Amygdala (tissue), 56 donors: ENCODE results near the gene SLC27A4.

Experiments used
- DNase-seq, 56 donors: peaks; one replicate each; lab custom pipeline; 2025; lab: John Stamatoyannopoulos, UW

Gene SLC27A4

DNA sequence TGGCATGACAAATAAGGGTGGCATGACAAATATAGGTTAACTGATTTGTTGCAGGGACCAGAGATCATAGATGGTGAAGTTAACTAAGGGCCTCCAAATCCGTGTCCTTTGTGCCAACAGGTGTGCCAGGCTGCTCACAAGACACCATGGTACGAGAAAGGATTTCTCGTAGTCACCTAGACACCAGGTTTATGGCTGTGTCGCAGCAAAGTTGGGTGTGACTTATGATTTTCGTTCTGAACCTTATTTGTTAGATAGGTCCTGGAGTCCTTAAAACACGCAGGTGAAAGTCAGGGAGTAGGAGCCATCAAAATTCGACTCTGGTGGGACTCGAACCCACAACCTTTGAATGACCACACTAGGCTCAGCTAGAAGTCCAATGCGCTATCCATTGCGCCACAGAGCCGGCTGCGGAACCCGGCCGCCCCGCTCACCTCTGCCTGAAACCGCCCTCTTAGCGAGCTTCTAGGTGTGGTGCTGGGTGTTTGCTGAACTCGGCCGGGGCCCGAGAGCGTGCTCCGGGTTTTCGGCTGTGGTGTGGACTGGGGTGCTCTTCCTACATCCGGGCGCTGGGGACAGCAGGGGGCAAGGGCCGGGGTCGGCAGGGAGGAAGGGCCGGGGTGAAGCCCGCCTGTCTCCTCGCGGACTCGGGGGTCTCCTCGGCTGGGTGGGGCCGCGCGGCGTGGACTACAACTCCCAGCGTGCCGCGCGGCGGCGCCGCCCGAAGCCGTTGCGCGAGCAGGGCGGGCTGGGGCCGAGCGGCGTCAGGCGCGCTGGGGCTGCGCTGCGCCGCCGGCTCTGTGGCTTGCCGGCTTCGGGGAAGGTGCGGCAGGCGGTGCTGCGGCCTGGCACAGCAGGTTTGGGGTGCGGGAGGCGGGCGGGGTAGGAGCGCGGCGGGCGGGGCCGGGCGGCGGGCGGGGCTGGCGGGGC lies at the start of gene SLC27A4:
Gene SLC27A4, plus strand, starts transcription at position 767 of the 930 bp plus-strand sequence. CDS start 2,606 bp downstream, outside the sequence.
- DNase-seq, result peak in 45 of 56 donors; percentile 13 to 78 (median 52)

DNA sequence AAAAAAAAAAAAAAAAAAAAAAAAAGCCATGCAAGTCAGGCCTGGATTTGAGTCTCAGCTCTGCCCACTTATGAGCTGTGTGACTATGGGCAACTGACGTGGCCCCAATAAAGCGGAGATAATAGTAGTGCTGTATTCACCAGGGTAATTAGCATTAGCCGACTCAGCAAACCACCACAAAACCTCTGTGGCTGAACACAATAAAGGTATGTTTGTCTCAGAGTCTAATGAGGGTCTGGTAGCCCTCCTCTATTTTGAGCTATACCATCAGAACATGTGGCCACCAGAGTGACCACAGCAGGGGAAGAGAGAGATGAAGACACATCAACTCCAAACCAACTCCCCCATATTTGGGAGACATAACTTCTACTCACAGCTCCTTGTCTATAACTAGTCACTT lies 48.3 kb upstream of the SLC27A4 start:
- DNase-seq, result no peak

DNA sequence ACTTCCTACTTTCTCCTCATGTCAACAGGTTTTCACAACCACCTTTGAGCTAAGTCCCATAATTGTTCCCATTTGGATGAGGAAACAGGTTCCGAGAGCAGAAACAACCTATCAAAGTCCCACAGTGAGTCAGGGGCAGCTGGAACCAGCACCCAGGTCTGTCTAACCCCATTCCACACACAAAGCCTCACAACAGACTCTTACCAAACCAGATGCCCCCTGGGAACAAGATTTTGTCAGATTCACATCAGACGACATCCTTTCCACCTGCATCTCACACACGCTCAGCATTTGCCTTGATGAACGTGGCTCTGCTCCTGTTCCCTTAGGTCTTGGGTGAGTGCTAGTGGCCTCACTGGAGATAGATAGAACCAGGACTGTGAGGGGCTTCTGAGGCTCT lies 47.2 kb upstream of the SLC27A4 start:
- DNase-seq, result no peak

DNA sequence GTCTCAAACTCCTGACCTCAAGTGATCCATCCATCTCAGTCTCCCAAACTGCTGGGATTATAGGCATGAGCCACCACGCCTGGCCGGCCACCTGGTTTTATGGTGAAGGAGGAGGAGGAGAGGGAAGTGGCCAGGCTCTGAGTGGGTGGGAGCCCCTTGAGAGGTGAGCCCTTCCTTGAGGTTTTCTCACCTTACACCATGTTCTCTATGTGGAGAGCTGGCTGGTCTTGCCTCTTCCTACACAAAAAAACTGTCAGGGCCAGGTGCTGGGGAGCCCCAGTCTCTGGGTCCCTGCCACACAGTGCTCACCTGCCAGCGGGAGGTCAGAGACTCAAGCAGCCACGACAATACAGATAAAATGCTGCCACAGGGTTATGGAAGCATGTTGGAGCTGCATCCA lies 46.2 kb upstream of the SLC27A4 start:
- DNase-seq, result no peak

DNA sequence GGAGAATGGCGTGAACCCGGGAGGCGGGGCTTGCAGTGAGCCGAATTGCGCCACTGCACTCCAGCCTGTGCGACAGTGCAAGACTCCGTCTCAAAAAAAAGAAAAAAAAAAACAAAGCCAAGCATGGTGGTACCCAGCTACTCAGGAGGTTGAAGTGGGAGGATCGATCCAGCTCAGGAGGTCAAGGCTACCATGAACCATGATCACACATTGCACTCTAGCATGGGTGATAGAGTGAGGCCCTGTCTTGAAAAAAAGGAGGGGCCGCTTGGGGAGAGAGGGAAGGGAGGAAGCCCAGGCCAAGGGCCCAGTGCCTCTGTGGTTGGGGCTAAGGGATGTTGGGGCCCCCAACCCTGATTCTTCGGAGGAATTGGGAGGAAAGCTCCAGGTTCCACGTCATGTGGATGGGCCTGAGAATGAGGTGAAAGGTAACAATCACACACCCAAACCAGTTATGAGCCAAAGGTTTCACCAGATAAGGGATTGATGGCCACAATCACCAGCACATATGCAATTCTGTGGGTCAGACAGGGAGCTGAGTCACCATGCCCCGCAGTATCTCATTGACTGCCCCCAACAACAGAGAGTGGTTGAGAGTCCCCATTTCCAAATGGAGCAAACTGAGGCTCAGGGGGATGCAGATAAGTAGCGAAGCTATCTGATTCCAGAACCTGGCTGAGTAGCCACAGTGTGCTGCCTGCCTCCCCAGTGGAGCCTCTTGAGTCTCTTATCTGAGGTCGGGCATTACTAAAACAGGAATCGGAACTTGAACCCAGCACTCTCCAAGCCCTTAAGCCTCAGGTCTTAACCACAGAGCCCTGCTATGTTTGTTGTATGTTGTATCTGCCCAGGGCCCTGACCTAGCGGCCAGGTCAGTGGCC lies 43.7 kb upstream of the SLC27A4 start:
- DNase-seq, result no peak

DNA sequence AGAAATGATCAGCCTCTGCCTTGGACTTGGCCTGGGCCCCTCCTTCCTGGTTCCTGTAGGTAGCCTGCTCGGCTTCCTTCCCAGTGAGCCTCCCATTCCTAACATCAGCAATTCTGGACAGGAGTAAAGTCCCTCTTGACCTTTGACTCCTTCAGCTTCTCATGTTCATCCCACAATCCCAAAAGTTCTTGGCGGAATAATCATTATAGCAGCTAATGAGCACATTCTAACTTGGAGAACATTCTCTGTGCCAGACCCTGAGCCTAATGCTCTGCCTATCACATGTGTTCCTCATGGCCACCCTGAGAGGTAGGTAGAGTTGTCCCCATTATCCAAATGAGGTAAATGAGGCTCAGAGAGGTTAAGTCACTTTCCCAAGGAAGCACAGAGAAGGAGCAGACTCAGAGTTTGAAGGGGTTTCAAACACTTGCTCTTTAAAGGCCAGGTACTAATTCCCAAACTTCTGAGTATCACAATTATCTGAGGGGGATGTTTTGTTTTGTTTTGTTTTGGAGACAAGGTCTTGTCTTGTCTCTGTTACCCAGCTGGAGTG lies 43.0 kb upstream of the SLC27A4 start:
- no peak for DNase-seq

DNA sequence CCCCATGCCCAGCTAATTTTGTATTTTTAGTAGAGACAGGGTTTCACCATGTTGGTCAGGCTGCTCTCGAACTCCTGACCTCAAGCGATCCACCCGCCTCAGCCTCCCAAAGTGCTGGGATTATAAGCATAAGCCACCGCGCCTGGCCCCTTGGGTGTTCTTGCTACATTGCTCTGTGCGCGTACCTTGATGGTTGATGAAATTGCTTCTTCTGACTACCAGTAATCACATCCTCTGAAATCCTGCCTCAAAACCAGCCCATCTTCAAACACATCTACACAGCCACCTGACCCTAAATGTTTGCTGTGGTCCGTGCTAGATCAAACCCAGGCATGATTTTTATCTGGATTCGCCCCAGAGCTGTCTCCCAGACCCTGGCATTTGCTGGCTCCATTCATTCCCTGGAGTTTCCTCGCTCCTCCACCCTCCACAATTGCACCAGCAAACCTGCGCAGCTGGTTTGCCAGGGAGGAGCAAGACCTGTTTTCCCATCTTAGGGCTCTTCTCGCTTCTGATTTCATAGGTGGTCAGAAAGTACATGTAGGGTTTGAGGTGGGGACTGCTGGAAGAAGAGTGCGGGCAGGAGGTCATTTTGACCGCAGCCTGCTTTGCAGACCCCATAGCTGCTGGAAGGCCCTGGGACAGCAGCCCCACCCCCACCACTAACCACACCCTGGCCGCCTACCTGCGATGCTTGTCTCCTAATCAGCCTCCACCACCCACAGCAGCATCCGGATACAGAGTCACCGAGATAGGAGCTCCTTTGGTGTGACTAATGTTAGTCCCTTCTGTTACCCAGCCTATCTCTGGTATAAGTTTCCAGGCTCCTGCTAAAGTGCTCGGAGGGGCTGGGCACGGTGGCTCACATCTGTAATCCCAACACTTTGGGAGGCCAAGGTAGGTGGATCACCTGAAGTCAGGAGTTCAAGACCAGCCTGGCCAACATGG lies 41.5 kb upstream of the SLC27A4 start:
- no peak for DNase-seq

DNA sequence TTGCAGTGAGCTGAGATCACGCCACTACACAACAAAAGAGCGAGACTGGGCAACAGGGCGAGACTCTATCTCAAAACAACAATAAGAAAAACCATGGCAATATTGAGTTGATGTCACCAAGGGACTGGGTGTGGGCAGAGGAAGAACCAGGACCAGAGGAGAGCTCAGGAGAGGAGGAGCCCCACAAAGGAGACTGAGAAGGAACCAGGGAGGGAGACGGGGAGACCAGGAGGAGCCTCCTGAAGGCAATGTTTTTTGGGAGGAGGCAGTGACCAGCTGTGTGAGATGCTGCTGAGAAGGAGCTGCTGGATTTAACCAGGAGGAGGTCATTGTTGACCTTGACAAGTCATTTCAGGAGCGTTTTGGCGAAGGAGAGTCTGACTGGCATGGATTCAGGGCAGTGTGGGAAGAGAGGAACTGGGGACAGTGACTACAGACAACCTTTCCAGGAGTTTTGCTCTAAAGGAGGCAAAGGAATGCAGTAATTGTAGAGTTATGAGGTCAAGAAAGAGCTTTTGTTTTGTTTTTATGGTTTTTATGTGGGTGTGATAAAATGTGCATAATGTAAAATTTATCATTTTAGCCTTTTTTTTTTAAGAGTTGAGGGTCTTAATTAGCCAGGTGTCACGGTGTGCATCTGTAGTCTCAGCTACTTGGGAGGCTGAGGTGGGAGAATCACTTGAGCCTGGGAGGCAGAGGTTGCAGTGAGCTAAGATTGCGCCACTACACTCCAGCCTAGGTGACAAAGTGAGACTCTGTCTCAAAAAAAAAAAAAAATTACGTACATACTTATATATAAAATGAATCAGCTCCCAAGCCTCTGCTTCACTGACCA lies 36.0 kb upstream of the SLC27A4 start:
- DNase-seq, result no peak

DNA sequence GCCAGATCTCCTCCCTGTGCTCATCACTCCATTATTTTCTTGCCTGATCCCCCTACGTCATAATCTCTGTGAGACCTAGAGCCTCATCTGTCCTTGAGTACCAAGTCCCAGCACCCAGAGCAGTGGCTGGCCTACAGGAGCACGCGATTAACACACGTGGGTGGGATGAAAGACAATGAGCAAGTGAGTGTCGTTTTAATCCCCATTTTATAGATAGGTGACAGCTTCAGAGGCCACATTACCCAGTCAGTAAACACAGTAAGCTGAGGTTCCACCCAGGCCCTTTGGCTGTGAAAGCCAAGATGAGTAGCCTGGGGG lies 35.4 kb upstream of the SLC27A4 start:
- DNase-seq, result no peak

DNA sequence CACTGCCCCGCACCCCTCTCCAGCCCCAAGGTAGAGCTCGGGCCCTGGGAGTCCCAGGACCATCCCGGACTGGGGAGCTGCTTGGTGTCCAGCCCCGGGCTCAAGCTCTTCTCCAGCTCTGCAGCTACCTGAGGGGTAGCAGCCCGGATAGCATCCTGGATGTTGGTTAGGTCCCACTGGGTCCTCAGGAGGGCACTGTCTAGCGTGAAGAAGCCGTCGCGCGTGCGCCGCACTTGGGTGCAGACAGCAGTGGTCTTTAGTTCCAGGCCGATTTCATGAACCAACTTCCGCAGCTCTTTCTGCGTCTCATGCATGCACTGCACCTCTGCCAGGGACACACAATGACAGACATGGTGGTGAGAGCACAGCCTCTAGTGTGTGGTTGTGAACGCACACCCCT lies 30.8 kb upstream of the SLC27A4 start:
- DNase-seq, result no peak

DNA sequence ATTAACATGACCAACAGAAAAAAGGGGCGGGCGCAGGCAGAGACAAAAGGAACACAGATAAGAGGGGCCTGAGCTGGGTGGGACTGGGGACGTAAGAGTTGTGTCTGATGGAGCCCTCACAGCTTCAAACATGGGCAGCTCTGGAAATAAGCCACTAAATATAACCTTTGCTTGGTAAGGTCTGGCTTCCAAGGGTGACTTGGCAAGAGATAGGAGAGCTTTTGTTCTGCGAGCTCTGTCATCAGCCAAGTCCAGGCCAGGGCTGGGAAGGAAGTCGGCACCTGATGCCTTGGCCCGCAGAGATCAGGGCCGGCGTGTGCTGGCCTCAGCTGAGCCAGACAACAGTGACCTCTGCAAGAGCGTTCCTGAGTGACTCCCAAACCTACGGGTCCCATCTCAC lies 29.9 kb upstream of the SLC27A4 start:
- DNase-seq, result peak in 6 of 56 donors; percentile 2 to 61 (median 9)

DNA sequence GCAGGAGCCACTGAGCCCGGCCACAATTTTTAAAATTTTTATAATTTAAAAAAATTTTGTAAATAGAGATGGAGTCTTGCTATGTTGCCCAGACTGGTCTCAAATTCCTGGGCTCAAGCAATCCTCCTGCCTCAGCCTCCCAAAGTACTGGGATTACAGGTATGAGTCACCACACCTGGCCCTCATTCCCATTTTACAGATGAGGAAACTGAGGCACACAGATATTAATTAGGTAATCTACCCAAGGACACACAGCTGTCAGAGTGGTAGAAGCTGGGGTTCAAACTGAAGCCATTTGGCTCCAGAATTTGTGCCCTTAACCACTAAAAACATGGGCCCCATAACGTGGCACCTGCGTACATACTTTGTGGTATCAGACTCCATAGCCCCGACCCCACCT lies 25.6 kb upstream of the SLC27A4 start:
- DNase-seq, result no peak

DNA sequence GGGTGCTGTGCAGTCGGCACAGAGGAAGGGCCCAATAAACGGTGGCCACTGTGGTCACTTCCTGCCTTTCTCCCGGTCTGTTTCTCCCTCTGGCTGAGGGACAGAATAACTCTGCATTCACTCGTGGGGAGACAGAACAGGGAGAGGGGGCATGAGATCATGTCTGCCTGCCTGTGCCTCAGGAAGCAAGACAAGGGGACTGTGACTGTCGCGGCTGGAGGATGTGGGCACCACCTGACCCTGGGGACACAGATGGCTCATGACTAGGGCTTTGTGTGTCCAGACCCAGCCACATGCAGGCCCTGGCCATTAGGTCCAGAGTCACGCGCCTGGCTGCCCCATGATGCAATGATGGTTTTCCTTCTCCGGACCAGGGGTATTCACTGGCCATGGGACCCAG lies 23.9 kb upstream of the SLC27A4 start:
- DNase-seq, result peak in 55 of 56 donors; percentile 18 to 96 (median 86)

DNA sequence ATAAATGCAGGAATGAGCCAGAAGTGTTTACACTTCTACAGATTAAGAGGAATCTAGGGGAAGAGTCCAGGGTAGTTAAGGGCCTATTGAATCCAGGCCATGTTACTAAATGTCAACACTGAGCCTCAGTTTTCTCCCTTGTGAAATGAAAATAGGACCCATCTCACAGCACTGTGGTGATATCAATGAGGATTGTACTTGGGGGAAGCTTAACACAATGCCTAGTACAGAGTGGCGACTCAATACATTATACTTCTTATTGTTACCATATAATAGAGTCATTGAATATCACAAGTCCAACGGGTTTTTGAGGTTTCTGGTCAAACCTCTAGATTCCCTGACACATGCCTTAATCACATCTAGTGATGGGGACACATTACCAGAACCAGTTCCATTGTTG lies 22.7 kb upstream of the SLC27A4 start:
- no peak for DNase-seq

DNA sequence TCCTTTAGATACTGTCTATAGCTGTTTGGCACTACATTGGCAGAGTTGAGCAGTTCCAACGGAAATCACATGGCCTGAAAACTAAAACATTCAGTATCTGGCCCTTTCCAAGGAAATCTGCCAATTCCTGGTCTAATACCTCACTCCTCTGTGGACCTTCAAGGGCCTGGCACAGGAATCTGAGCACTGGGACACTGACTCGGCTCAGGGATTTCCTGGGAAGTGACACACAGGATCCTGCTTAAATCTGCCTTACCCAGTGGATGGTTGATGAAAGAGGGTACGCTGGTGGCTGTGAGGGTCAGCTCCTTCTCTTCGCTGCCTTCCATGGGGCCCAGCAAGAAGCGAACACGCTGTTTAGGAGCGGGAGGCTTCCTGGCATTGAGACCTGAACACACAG lies 19.0 kb upstream of the SLC27A4 start:
- no peak for DNase-seq

DNA sequence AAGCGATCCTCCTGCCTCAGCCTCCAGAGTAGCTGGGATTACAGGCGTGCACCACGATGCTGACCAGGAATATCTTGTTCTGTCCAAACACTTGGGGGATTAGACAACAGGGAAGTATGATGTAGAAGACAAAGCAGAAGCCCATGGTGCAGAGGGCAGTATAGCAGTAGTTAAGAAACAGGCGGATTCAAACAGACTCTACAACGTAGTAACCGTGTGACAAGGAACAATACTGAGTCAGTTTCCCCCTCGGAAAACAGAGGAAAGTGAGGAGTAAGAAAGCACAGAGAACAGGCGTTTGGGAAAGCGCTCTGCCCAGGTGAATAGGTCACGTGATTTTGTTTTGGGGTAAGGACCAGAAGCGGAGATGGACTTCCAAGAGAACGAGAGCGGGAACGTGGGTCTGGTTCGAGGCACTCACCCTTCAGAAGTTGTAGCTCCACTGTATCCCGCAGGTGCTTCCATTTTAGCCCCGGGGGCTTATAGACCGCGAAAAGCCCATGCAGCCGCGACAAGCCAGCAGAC lies 18.4 kb upstream of the SLC27A4 start:
- DNase-seq, result no peak

DNA sequence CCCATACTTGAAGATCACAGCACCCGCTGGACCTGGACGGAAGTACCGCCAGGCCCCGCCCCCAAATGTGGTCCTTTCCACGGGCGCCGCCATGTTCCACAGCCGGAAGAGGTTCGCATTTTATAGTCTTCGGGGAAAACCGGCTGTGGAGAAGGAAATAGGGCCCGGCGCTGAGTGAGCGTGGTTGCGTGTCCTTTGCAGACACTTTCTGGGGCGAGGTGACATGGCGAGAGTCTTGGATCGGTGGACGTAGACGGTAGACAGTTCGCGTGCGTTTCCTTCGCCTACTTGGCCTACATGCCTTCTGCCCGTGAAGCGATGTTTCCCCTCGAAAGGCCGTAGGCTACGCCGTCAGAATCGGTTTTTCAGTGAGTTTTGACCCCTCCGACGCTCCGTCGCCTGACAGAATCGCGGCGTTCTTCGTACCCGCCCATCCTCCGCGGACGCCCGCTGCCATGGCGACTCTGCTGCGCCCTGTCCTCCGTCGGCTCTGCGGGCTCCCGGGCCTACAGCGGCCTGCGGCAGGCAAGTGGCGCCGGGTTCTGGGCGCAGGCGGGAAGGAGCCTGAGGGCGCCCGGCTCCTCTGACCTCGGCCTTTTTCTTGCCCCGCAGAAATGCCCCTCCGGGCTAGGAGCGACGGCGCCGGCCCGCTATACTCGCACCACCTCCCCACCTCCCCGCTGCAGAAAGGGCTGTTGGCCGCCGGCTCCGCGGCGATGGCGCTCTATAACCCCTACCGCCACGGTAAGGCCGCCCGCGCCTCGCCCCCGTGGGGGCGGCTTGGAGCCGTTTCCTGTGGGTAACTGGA lies 17.7 kb upstream of the SLC27A4 start, which contains the start of the genes COQ4 and TRUB2:
Gene COQ4, plus strand, starts transcription at position 436 of the 808 bp plus-strand sequence. Its CDS starts 20 bp downstream, at position 456.
Gene TRUB2, minus strand, starts transcription at position 44 of the 808 bp plus-strand sequence. Its CDS starts 39 bp downstream, at position 5.
- peak; percentile 62 to 98 (median 92) for DNase-seq
